GM21367 (cell line): ENCODE results near the gene EHD3.

Experiments used
- ATAC-seq: cut with Tn5 transposase; IDR thresholded peaks from one replicate; pipeline ENCODE4 v1.9.1; 2021; ENCODE audit not compliant: unreplicated experiment

The EHD3 gene

GRCh38 chr2:31235504-31235902 is 1.6 kb downstream of the EHD3 start:
- ATAC-seq = no peak

GRCh38 chr2:31236433-31237205 is 2.7 kb downstream of the EHD3 start:
- no peak for ATAC-seq

- no peak for ATAC-seq
Observed at GRCh38 chr2:31237348-31238017, 3.5 kb downstream of the EHD3 start.

GRCh38 chr2:31238126-31238905 is 4.4 kb downstream of the EHD3 start:
- no peak for ATAC-seq

GRCh38 chr2:31238906-31239592 is 5.1 kb downstream of the EHD3 start:
- ATAC-seq = no peak

GRCh38 chr2:31239593-31240177 is 5.7 kb downstream of the EHD3 start:
- no peak for ATAC-seq

GRCh38 chr2:31240381-31241365 is 6.7 kb downstream of the EHD3 start:
- ATAC-seq = no peak

GRCh38 chr2:31241625-31242270 is 7.8 kb downstream of the EHD3 start:
- ATAC-seq = no peak

- ATAC-seq = no peak
Observed at GRCh38 chr2:31243053-31243452, 9.1 kb downstream of the EHD3 start.

- no peak for ATAC-seq
Observed at GRCh38 chr2:31244101-31244500, 10.1 kb downstream of the EHD3 start.

- no peak for ATAC-seq
Observed at GRCh38 chr2:31246184-31246852, 12.4 kb downstream of the EHD3 start.

- no peak for ATAC-seq
Observed at GRCh38 chr2:31247711-31248110, 13.8 kb downstream of the EHD3 start.

- no peak for ATAC-seq
Observed at GRCh38 chr2:31248139-31248538, 14.2 kb downstream of the EHD3 start.

GRCh38 chr2:31249009-31249690 is 15.2 kb downstream of the EHD3 start:
- ATAC-seq = no peak

GRCh38 chr2:31251018-31251417 is 17.1 kb downstream of the EHD3 start:
- ATAC-seq = no peak

- no peak for ATAC-seq
Observed at GRCh38 chr2:31251851-31252250, 17.9 kb downstream of the EHD3 start.

GRCh38 chr2:31253356-31254131 is 19.6 kb downstream of the EHD3 start:
- no peak for ATAC-seq
